Endothelial cell of umbilical vein (primary cell): Measurements from ENCODE around the gene RAPGEF6.

Source experiments
- CTCF ChIP-seq, 2 donors: IDR thresholded peaks; 1 replicate in 1 of 2; 2 replicates in 1 of 2; pipeline ENCODE4 v1.5.1; 2011; ENCODE audit warnings: low read length in 2 of 2, mild to moderate bottlenecking in 2 of 2, moderate library complexity in 2 of 2, control low read depth in 1 of 2, inconsistent platforms in 1 of 2, low read depth in 1 of 2; ENCODE audit not compliant: insufficient read depth in 1 of 2; ENCODE audit errors: extremely low read depth in 1 of 2
- EZH2 ChIP-seq: IDR thresholded peaks from 2 replicates; pipeline ENCODE4 v1.6.1; 2012; ENCODE audit warnings: borderline replicate concordance, low read depth, mild to moderate bottlenecking, moderate library complexity, low read length, inconsistent platforms; ENCODE audit not compliant: severe bottlenecking
- MAX ChIP-seq: IDR thresholded peaks from 2 replicates; pipeline ENCODE4 v1.6.1; 2011; ENCODE audit not compliant: insufficient read depth, insufficient read length
- POLR2A ChIP-seq: IDR thresholded peaks from 2 replicates; pipeline ENCODE4 v1.6.1; 2012; ENCODE audit warnings: low read depth, mild to moderate bottlenecking, control low read depth, low read length
- POLR2AphosphoS5 ChIP-seq: IDR thresholded peaks from 2 replicates; pipeline ENCODE4 v1.6.1; 2012; ENCODE audit warnings: low read depth, mild to moderate bottlenecking, control low read depth, low read length, moderate library complexity; ENCODE audit not compliant: insufficient read depth

GRCh38 chr5:131524431-131524830, 110.6 kb downstream of the RAPGEF6 start:
- TF ChIP-seq CTCF (IDR thresholded peaks at IDR 0.05; ENCODE audit: extremely low read depth in 1 of 2, insufficient read depth in 1 of 2, low read depth in 1 of 2, low read length in 2 of 2), result no peak
- no peak for TF ChIP-seq MAX
- no peak for TF ChIP-seq POLR2A
- TF ChIP-seq POLR2AphosphoS5, result no peak
- TF ChIP-seq EZH2, result no peak
